HepG2 (cell line): Measurements from ENCODE around the gene FITM1. TPM values are rescaled to one million over a fixed set of nuclear protein-coding genes. Genes with fewer than 3 reads are reported as not detected.

Source experiments
- AKAP8 ChIP-seq: sonication (generic); formaldehyde crosslinking; IDR thresholded peaks from 2 replicates; pipeline ENCODE4 v1.5.1; 2020; ENCODE audit warnings: mild to moderate bottlenecking, missing genetic modification reagents
- EHMT2 ChIP-seq: fragments of 200-600 bp; sonication (generic); IDR thresholded peaks from 2 replicates; pipeline ENCODE4 v1.7.0; 2017; ENCODE audit warnings: antibody characterized with exemption, low read depth, low read length, borderline replicate concordance
- ERF ChIP-seq: IDR thresholded peaks from 2 replicates; pipeline ENCODE4 v1.6.1; 2018; ENCODE audit warnings: missing biosample characterization, missing genetic modification reagents
- GTF3A ChIP-seq: sonication (generic); formaldehyde crosslinking; conservative IDR thresholded peaks from 2 replicates; pipeline ENCODE4 v1.4.0; 2020; ENCODE audit warnings: mild to moderate bottlenecking, missing genetic modification reagents
- MTF1 ChIP-seq: sonication (generic); formaldehyde crosslinking; IDR thresholded peaks from 2 replicates; pipeline ENCODE4 v1.5.0; 2020; ENCODE audit warnings: missing genetic modification reagents
- NFE2L1 ChIP-seq: sonication (generic); formaldehyde crosslinking; IDR thresholded peaks from 2 replicates; pipeline ENCODE4 v1.4.0; 2020; ENCODE audit warnings: missing genetic modification reagents, mild to moderate bottlenecking, borderline replicate concordance
- RCOR2 ChIP-seq: IDR thresholded peaks from 2 replicates; pipeline ENCODE4 v1.6.1; 2016; ENCODE audit warnings: missing biosample characterization, missing genetic modification reagents
- ZNF121 ChIP-seq: sonication (generic); formaldehyde crosslinking; IDR thresholded peaks from 2 replicates; pipeline ENCODE4 v1.5.0; 2020; ENCODE audit warnings: mild to moderate bottlenecking, missing genetic modification reagents
- ZNF160 ChIP-seq: sonication (generic); formaldehyde crosslinking; IDR thresholded peaks from 2 replicates; pipeline ENCODE4 v1.8.0; 2022; ENCODE audit warnings: mild to moderate bottlenecking, inconsistent platforms, missing genetic modification reagents
- ZNF556 ChIP-seq: sonication (generic); formaldehyde crosslinking; IDR thresholded peaks from 2 replicates; pipeline ENCODE4 v1.4.0; 2020; ENCODE audit warnings: mild to moderate bottlenecking, missing genetic modification reagents, borderline replicate concordance
- ZNF780A ChIP-seq: sonication (generic); formaldehyde crosslinking; IDR thresholded peaks from 2 replicates; pipeline ENCODE4 v1.8.0; 2022; ENCODE audit warnings: mild to moderate bottlenecking, missing genetic modification reagents, moderate library complexity
- polyA plus RNA-seq, 8 experiments: library from polyadenylated mRNA; depleted of rRNA in 3 of 8; stranded (reverse) in 7 of 8; unstranded in 1 of 8; fragments of >200 nt; fragmentation: Illumina TruSeq in 4 of 8; extraction: Trizol in 4 of 8; gene quantifications; 2 replicates each; pipeline versions ENCODE4 v1.2.1 to v1.2.3, GENCODE V29; 2011 to 2016; ENCODE audit warnings: low read depth in 4 of 8, missing spikeins in 1 of 8, mixed read lengths in 1 of 8; ENCODE audit not compliant: insufficient read depth in 1 of 8
- total RNA-seq, 5 experiments: library from RNA; depleted of rRNA; stranded (reverse); fragments of >200 nt; fragmentation: Illumina TruSeq; extraction: Trizol; gene quantifications; 2 replicates each; pipeline ENCODE4 v1.2.3, GENCODE V29; 2016; ENCODE audit warnings: low read depth in 1 of 5
- TF ChIP-seq, protein P1 (sequence below): sonication (generic); formaldehyde crosslinking; IDR thresholded peaks from 2 replicates; pipeline ENCODE4 v1.5.0; 2020; ENCODE audit warnings: mild to moderate bottlenecking, missing genetic modification reagents, borderline replicate concordance
- TF ChIP-seq, protein P2 (sequence below): sonication (generic); formaldehyde crosslinking; IDR thresholded peaks from 2 replicates; pipeline ENCODE4 v1.4.0; 2020; ENCODE audit warnings: missing genetic modification reagents
- TF ChIP-seq, protein P3 (sequence below): sonication (generic); formaldehyde crosslinking; IDR thresholded peaks from 2 replicates; pipeline ENCODE4 v1.4.0; 2020; ENCODE audit warnings: missing genetic modification reagents

FITM1 gene
- total and polyA plus RNA-seq, 2 of the 13 experiments (the other 11 are each of a cell fraction or from before 2014, with no cell fraction given): 2.7 to 5.8 TPM

DNA sequence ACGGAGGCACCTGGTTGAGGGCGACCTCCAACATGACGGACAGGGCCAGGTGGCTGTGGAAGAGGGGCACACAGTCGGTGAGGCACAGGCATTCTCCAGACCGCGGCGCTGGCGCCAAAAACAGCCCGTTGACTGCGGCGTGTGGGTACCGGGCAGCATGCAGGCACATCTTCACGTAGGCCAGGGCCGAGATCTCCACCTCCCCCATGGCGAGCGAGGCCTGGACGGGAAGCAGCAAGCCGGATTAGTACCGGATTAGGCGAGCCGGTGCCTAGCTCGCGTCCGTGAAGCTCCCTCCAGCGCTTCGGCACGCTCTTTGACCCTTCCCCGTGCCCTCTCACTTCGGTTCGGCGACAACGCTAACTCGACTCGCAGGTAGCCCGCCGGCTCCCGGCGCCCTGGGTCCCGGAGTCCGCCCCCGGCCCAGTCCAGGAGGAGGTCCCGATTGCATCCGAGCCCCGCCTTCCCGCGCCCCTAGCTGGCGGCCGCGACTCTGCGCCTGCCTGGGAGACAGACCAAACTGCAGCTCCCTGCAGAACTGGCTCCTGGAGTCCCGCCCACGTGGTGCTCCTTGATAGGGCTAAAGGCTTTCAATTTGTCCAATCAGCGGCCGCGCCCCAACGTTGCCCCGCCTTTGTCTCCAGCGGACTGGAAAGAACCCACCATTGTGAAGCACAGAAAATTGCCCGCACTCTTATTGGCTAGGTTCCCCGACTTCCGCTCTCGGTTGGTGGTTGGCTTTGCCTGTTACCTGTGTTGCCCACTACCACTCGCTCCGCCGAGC lies 10.8 kb downstream of the FITM1 start, which contains the start of gene EMC9 (continued):
- TF ChIP-seq, protein P1, sequence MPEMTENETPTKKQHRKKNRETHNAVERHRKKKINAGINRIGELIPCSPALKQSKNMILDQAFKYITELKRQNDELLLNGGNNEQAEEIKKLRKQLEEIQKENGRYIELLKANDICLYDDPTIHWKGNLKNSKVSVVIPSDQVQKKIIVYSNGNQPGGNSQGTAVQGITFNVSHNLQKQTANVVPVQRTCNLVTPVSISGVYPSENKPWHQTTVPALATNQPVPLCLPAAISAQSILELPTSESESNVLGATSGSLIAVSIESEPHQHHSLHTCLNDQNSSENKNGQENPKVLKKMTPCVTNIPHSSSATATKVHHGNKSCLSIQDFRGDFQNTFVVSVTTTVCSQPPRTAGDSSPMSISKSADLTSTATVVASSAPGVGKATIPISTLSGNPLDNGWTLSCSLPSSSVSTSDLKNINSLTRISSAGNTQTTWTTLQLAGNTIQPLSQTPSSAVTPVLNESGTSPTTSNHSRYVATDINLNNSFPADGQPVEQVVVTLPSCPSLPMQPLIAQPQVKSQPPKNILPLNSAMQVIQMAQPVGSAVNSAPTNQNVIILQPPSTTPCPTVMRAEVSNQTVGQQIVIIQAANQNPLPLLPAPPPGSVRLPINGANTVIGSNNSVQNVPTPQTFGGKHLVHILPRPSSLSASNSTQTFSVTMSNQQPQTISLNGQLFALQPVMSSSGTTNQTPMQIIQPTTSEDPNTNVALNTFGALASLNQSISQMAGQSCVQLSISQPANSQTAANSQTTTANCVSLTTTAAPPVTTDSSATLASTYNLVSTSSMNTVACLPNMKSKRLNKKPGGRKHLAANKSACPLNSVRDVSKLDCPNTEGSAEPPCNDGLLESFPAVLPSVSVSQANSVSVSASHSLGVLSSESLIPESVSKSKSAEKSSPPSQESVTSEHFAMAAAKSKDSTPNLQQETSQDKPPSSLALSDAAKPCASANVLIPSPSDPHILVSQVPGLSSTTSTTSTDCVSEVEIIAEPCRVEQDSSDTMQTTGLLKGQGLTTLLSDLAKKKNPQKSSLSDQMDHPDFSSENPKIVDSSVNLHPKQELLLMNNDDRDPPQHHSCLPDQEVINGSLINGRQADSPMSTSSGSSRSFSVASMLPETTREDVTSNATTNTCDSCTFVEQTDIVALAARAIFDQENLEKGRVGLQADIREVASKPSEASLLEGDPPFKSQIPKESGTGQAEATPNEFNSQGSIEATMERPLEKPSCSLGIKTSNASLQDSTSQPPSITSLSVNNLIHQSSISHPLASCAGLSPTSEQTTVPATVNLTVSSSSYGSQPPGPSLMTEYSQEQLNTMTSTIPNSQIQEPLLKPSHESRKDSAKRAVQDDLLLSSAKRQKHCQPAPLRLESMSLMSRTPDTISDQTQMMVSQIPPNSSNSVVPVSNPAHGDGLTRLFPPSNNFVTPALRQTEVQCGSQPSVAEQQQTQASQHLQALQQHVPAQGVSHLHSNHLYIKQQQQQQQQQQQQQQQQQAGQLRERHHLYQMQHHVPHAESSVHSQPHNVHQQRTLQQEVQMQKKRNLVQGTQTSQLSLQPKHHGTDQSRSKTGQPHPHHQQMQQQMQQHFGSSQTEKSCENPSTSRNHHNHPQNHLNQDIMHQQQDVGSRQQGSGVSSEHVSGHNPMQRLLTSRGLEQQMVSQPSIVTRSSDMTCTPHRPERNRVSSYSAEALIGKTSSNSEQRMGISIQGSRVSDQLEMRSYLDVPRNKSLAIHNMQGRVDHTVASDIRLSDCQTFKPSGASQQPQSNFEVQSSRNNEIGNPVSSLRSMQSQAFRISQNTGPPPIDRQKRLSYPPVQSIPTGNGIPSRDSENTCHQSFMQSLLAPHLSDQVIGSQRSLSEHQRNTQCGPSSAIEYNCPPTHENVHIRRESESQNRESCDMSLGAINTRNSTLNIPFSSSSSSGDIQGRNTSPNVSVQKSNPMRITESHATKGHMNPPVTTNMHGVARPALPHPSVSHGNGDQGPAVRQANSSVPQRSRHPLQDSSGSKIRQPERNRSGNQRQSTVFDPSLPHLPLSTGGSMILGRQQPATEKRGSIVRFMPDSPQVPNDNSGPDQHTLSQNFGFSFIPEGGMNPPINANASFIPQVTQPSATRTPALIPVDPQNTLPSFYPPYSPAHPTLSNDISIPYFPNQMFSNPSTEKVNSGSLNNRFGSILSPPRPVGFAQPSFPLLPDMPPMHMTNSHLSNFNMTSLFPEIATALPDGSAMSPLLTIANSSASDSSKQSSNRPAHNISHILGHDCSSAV: peak; percentile 95
- peak; percentile 97 for TF ChIP-seq ERF (CRISPR knock-in tag)
- TF ChIP-seq AKAP8 (CRISPR knock-in tag): peak; percentile 93
- TF ChIP-seq GTF3A: peak; percentile 98
- TF ChIP-seq ZNF556 (CRISPR knock-in tag): peak; percentile 71
- TF ChIP-seq, protein P2, sequence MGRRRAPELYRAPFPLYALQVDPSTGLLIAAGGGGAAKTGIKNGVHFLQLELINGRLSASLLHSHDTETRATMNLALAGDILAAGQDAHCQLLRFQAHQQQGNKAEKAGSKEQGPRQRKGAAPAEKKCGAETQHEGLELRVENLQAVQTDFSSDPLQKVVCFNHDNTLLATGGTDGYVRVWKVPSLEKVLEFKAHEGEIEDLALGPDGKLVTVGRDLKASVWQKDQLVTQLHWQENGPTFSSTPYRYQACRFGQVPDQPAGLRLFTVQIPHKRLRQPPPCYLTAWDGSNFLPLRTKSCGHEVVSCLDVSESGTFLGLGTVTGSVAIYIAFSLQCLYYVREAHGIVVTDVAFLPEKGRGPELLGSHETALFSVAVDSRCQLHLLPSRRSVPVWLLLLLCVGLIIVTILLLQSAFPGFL (CRISPR knock-in tag): no peak
- TF ChIP-seq, protein P3, sequence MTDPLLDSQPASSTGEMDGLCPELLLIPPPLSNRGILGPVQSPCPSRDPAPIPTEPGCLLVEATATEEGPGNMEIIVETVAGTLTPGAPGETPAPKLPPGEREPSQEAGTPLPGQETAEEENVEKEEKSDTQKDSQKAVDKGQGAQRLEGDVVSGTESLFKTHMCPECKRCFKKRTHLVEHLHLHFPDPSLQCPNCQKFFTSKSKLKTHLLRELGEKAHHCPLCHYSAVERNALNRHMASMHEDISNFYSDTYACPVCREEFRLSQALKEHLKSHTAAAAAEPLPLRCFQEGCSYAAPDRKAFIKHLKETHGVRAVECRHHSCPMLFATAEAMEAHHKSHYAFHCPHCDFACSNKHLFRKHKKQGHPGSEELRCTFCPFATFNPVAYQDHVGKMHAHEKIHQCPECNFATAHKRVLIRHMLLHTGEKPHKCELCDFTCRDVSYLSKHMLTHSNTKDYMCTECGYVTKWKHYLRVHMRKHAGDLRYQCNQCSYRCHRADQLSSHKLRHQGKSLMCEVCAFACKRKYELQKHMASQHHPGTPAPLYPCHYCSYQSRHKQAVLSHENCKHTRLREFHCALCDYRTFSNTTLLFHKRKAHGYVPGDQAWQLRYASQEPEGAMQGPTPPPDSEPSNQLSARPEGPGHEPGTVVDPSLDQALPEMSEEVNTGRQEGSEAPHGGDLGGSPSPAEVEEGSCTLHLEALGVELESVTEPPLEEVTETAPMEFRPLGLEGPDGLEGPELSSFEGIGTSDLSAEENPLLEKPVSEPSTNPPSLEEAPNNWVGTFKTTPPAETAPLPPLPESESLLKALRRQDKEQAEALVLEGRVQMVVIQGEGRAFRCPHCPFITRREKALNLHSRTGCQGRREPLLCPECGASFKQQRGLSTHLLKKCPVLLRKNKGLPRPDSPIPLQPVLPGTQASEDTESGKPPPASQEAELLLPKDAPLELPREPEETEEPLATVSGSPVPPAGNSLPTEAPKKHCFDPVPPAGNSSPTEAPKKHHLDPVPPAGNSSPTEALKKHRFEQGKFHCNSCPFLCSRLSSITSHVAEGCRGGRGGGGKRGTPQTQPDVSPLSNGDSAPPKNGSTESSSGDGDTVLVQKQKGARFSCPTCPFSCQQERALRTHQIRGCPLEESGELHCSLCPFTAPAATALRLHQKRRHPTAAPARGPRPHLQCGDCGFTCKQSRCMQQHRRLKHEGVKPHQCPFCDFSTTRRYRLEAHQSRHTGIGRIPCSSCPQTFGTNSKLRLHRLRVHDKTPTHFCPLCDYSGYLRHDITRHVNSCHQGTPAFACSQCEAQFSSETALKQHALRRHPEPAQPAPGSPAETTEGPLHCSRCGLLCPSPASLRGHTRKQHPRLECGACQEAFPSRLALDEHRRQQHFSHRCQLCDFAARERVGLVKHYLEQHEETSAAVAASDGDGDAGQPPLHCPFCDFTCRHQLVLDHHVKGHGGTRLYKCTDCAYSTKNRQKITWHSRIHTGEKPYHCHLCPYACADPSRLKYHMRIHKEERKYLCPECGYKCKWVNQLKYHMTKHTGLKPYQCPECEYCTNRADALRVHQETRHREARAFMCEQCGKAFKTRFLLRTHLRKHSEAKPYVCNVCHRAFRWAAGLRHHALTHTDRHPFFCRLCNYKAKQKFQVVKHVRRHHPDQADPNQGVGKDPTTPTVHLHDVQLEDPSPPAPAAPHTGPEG (CRISPR knock-in tag): peak; percentile 84; the same call in 1 of the 2 replicates
- no peak for TF ChIP-seq ZNF780A
- TF ChIP-seq RCOR2 (CRISPR knock-in tag): no peak
- TF ChIP-seq MTF1: 0 out of 2 replicates have a peak, but pooled peaks have one; percentile 29
- no peak for TF ChIP-seq ZNF121 (CRISPR knock-in tag)
- TF ChIP-seq ZNF160 (CRISPR knock-in tag): peak; percentile 92
- peak; percentile 92; the same call in 1 of the 2 replicates for TF ChIP-seq NFE2L1 (CRISPR knock-in tag)
- no peak; the same call in 1 of the 2 replicates for TF ChIP-seq EHMT2
